Glutamatergic neuron (in vitro differentiated cells): Measurements from ENCODE around the gene CTBP1. TPM values are rescaled to one million over a fixed set of nuclear protein-coding genes. Genes with fewer than 3 reads are reported as not detected.

Experiments used
- DNase-seq: peaks from one replicate; pipeline ENCODE4 v3.0.0; 2022
- H3K27ac Mint-ChIP-seq: one replicate; pipeline ENCODE4 v1.8.0; 2020; ENCODE audit warnings: mild to moderate bottlenecking, mixed read lengths, inconsistent platforms; ENCODE audit not compliant: unreplicated experiment
- H3K27me3 Mint-ChIP-seq: one replicate; pipeline ENCODE4 v1.8.0; 2020; ENCODE audit warnings: mild to moderate bottlenecking, moderate library complexity, mixed read lengths, inconsistent platforms; ENCODE audit not compliant: unreplicated experiment
- H3K36me3 Mint-ChIP-seq: one replicate; pipeline ENCODE4 v1.8.0; 2020; ENCODE audit warnings: mild to moderate bottlenecking, mixed read lengths, inconsistent platforms; ENCODE audit not compliant: unreplicated experiment
- H3K4me1 Mint-ChIP-seq: one replicate; pipeline ENCODE4 v1.8.0; 2020; ENCODE audit warnings: mild to moderate bottlenecking, low read depth, mixed read lengths, inconsistent platforms; ENCODE audit not compliant: unreplicated experiment
- H3K4me3 Mint-ChIP-seq: one replicate; pipeline ENCODE4 v1.8.0; 2020; ENCODE audit warnings: mild to moderate bottlenecking, mixed read lengths, inconsistent platforms; ENCODE audit not compliant: unreplicated experiment
- H3K9me3 Mint-ChIP-seq: one replicate; pipeline ENCODE4 v1.8.0; 2020; ENCODE audit warnings: mild to moderate bottlenecking, moderate library complexity, mixed read lengths, inconsistent platforms; ENCODE audit not compliant: unreplicated experiment
- total RNA-seq: library from RNA; stranded (reverse); fragmentation: NEBNext Ultra II Directional; extraction: Animal tissue kit (Norgen Biotek cat#: 25700); gene quantifications from one replicate; pipeline ENCODE4 v1.2.1, GENCODE V29; 2021; ENCODE audit not compliant: unreplicated experiment
- TF ChIP-seq, protein P1 (sequence below): fragments of 200-600 bp; sonication (generic); IDR thresholded peaks from one replicate; pipeline ENCODE4 v1.5.0; 2021; ENCODE audit not compliant: partially characterized antibody, unreplicated experiment

The CTBP1 gene
- total RNA-seq, 1 donor from 2014 or later: 302 TPM

DNA sequence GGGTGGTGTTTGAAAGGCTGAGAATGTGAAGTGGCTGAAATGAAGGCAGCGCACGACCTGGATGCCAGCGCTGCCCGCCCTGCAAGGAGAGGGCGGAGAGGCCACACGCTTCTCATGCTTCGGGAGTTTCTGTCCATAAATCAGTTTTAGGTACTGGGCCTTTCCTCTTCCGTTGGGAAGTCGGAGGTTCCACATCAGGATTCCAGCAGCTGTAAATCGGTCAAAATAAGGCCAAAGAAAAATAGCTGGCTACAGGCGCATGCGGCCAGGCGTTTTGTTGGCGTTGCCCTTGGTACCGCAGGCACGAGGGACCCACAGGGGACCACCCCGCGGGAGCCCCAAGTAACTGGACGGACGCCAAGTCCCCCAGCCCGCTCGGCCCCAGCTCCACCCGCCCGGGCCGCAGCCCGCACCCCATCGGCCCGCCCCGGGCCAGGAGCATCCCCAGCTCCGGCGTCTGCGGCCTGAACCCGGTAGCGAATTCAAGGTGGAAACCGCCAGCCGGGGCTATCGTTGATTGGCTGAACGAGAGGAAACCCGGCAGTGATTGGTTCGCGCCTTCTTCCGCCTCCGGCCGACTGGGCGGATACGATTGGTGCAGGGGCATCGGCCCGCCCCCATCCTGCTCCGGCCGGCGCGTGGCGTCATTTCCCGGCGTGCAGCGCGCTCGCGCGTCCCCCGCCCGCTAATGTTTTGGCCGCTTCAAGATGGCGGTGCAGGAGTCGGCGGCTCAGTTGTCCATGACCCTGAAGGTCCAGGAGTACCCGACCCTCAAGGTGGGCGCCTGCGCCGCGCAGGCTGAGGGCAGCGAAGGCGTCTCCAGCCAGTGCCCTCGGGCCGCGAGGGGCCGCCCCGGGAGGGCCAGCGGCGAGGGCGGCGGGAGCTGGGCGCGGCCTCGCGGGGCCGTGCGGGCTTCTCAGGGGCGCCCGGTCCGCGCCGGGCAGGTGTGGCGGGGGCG is 40.6 kb upstream of the CTBP1 start, which contains the start of gene MAEA:
Gene MAEA (plus strand): TSS at position 685 of the 958 bp plus-strand sequence. CDS start 23 bp downstream, at position 708.
- TF ChIP-seq, protein P1, sequence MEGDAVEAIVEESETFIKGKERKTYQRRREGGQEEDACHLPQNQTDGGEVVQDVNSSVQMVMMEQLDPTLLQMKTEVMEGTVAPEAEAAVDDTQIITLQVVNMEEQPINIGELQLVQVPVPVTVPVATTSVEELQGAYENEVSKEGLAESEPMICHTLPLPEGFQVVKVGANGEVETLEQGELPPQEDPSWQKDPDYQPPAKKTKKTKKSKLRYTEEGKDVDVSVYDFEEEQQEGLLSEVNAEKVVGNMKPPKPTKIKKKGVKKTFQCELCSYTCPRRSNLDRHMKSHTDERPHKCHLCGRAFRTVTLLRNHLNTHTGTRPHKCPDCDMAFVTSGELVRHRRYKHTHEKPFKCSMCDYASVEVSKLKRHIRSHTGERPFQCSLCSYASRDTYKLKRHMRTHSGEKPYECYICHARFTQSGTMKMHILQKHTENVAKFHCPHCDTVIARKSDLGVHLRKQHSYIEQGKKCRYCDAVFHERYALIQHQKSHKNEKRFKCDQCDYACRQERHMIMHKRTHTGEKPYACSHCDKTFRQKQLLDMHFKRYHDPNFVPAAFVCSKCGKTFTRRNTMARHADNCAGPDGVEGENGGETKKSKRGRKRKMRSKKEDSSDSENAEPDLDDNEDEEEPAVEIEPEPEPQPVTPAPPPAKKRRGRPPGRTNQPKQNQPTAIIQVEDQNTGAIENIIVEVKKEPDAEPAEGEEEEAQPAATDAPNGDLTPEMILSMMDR: no peak
- Mint-ChIP-seq H3K4me1 (peaks cover 16% of the 10 kb centered on the region), H3K27ac (peak within 1 kb of the TSS; percentile 83), H3K4me3 (peak within 1 kb of the TSS; percentile 98), H3K36me3 (peaks cover 5% of the 10 kb centered on the region), H3K9me3 (peaks cover 11% of the 10 kb centered on the region), H3K27me3 (peaks cover 2% of the 10 kb centered on the region)
- DNase-seq: peak; percentile 97

DNA sequence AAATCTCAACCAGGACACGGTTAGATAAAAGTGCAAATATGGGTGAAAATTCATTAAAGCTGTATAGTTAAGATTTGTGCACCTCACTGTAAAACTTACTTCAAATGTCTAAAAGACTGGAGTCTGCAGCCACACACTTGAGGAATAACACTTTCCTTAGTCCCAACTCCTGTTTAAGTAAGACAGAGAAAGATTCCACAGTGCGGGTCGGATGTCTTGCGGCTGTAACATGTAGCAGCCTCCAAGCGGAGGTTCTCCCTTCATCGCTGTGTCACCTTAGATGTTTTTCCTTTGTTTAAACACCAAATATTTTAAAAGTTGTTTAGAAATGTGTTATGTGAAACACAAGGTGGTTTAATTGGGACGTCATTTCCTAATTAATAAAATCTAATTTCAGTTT is 39.9 kb upstream of the CTBP1 start:
- peaks cover 11% of the 10 kb centered on the region for H3K9me3 Mint-ChIP-seq
- peaks cover 2% of the 10 kb centered on the region for H3K27me3 Mint-ChIP-seq
- H3K27ac Mint-ChIP-seq: peak overlapping the region; percentile 55
- peaks cover 16% of the 10 kb centered on the region for H3K4me1 Mint-ChIP-seq
- H3K4me3 Mint-ChIP-seq: peak overlapping the region; percentile 84
- peaks cover 5% of the 10 kb centered on the region for H3K36me3 Mint-ChIP-seq
- no peak for DNase-seq
- TF ChIP-seq, protein P1: no peak

DNA sequence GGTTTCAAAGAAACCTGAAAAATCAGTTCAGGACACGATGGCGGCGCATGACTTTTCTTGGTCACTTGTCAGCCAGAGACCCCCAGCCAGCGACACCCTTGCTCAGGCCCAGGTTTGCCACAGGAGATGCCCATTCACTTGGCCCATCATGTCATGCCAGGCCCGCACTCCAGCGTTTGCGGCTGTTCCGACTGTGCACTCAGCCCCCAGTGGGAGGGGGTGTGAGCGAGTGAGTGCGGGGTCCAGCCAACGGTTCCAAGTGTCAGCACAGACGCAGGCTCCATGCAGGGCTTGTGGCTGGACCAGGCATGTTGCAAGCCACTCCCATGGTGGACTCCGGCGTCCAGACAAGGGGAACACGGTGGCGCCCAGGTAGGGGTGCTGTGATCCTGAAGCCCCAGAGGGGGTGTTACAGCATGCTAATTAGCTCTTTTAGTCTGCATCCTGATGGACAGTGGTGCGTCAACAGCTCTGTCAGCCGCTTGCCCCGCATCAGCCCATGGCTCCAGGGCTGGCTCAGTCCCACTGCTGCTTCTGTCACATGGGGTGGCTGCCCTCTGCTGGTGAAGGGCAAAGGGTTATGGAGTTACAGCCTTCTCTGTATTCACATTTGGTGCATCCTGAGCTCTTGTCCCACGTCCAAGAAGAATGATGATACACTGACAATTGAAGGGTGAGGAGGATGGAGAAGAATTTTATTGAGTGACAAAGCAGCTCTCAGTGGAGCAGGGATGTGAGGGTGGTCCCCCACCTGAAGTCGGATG is 37.0 kb upstream of the CTBP1 start:
- H3K4me1 Mint-ChIP-seq: no peaks in the 10 kb centered on the region
- H3K4me3 Mint-ChIP-seq: no peak overlapping the region
- peaks cover 11% of the 10 kb centered on the region for H3K9me3 Mint-ChIP-seq
- H3K36me3 Mint-ChIP-seq: peaks cover 5% of the 10 kb centered on the region
- TF ChIP-seq, protein P1: no peak
- H3K27me3 Mint-ChIP-seq: peaks cover 2% of the 10 kb centered on the region
- no peak overlapping the region for H3K27ac Mint-ChIP-seq
- DNase-seq: no peak

DNA sequence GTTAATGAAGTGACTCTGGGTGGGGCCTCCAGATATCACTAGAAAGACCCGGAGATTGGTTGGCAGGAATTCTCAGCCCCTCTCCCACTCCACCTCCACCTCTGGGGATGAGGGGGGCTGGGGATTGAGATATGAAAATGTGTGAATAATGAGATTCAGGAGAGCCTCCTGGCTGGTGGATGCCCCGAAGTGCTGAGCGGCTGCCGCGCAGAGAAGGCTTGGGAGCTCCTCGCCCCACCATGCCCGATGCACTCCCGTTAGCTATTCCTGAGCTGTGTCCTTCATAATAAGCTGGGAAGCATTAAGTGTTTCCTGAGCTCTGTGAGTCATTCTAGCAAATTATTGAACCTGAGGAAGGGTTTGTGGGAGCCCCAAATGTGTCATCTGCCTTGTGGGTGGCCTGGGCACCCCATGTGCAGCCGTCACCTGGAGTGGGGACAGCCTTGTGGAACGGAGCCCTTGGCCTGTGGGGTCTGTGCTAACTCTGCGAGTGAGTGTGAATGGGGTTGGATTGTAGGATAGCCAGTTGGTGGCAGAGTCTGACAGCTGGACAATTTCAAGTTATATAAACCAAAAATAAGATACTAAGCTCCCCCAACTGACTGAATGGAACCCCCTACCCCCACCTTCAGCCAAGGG is 36.3 kb upstream of the CTBP1 start:
- Mint-ChIP-seq H3K27ac (no peak overlapping the region), H3K4me3 (no peak overlapping the region), H3K27me3 (peaks cover 4% of the 10 kb centered on the region), H3K4me1 (no peaks in the 10 kb centered on the region), H3K36me3 (peaks cover 5% of the 10 kb centered on the region), H3K9me3 (peaks cover 7% of the 10 kb centered on the region)
- no peak for DNase-seq
- TF ChIP-seq, protein P1: no peak
